ENCODE data around the gene CRIM1.
"Not testable (repeated sequence)": the region's sequence is repeated elsewhere in the genome, so short reads cannot be mapped to it uniquely, and the experiment has no call there.

CRIM1 gene

GRCh38 chr2:36355151-36355889 lies at the start of gene CRIM1:
Gene CRIM1 (plus strand): TSS chr2:36355778. CDS start chr2:36356293, 515 bp downstream.
- DNase-seq: no peak

GRCh38 chr2:36307441-36307840 lies 48.1 kb upstream of the CRIM1 start:
- no peak for DNase-seq

- DNase-seq: not testable (repeated sequence)
Measured at GRCh38 chr2:36310444-36310843, 45.1 kb upstream of the CRIM1 start.

- DNase-seq: no peak
Measured at GRCh38 chr2:36318547-36318946, 37.0 kb upstream of the CRIM1 start.

GRCh38 chr2:36322108-36322507 lies 33.5 kb upstream of the CRIM1 start:
- no peak for DNase-seq

GRCh38 chr2:36326286-36326685 lies 29.3 kb upstream of the CRIM1 start:
- no peak for DNase-seq

- no peak for DNase-seq
Measured at GRCh38 chr2:36329251-36329650, 26.3 kb upstream of the CRIM1 start.

- no peak for DNase-seq
Measured at GRCh38 chr2:36329746-36330472, 25.7 kb upstream of the CRIM1 start.

GRCh38 chr2:36330473-36331395 lies 24.8 kb upstream of the CRIM1 start:
- no peak for DNase-seq

GRCh38 chr2:36333350-36334012 lies 22.1 kb upstream of the CRIM1 start:
- no peak for DNase-seq

GRCh38 chr2:36335597-36335996 lies 20.0 kb upstream of the CRIM1 start:
- no peak for DNase-seq

GRCh38 chr2:36336321-36336720 lies 19.3 kb upstream of the CRIM1 start:
- no peak for DNase-seq

GRCh38 chr2:36337354-36337753 lies 18.2 kb upstream of the CRIM1 start:
- DNase-seq: no peak

GRCh38 chr2:36338124-36338826 lies 17.3 kb upstream of the CRIM1 start:
- no peak for DNase-seq

- no peak for DNase-seq
Measured at GRCh38 chr2:36338827-36339145, 16.8 kb upstream of the CRIM1 start.

- no peak for DNase-seq
Measured at GRCh38 chr2:36339607-36340218, 15.9 kb upstream of the CRIM1 start.

- no peak for DNase-seq
Measured at GRCh38 chr2:36343606-36344005, 12.0 kb upstream of the CRIM1 start.

- DNase-seq: no peak
Measured at GRCh38 chr2:36348721-36349120, 6.9 kb upstream of the CRIM1 start.

GRCh38 chr2:36351291-36351690 lies 4.3 kb upstream of the CRIM1 start:
- no peak for DNase-seq

GRCh38 chr2:36351736-36352349 lies 3.7 kb upstream of the CRIM1 start:
- DNase-seq: peak; percentile 22 to 25

GRCh38 chr2:36352701-36353100 lies 2.9 kb upstream of the CRIM1 start:
- DNase-seq: no peak

GRCh38 chr2:36354811-36355150 lies 797 bp upstream of the CRIM1 start:
- DNase-seq: no peak

All from NCI-H2081 (cell line).